Measurements from ENCODE around the gene TEAD4.
"Not testable (repeated sequence)": the region's sequence is repeated elsewhere in the genome, so short reads cannot be mapped to it uniquely, and the experiment has no call there.

Gene TEAD4

GRCh38 chr12:3061501-3062215 is 102.5 kb downstream of the TEAD4 start:
- Histone ChIP-seq H3K27me3 (ENCODE audit: insufficient read depth, low read length, poor library complexity) (peaks cover 10% of the 10 kb centered on the region), H3K9ac (ENCODE audit: low read depth, low read length) (no peak overlapping the region), H3K4me3 (ENCODE audit: low read depth in 1 of 2, low read length in 2 of 2) (no peak overlapping the region), H3K9me3 (ENCODE audit: insufficient read depth, low read length, severe bottlenecking) (no peaks in the 10 kb centered on the region), H3K79me2 (ENCODE audit: insufficient read depth, low read length) (no peaks in the 10 kb centered on the region), H2AFZ (ENCODE audit: low read depth, low read length) (no peak overlapping the region), H3K27ac (ENCODE audit: low read length) (no peak overlapping the region), H4K20me1 (ENCODE audit: insufficient read depth, low read length) (no peaks in the 10 kb centered on the region), H3K4me1 (ENCODE audit: insufficient read depth, low read length) (no peaks in the 10 kb centered on the region), H3K4me2 (ENCODE audit: insufficient read depth, low read length) (no peak overlapping the region), H3K36me3 (ENCODE audit: insufficient read depth, low read length) (no peaks in the 10 kb centered on the region)
- ATAC-seq (ENCODE audit: insufficient read depth, low read depth): 0 out of 3 replicates have a peak, but pooled peaks have one; percentile 45
- no peak for DNase-seq
- TF ChIP-seq EZH2 (IDR thresholded peaks at IDR 0.05; ENCODE audit: borderline replicate concordance, low read depth, low read length, severe bottlenecking): no peak
- TF ChIP-seq, protein P1, sequence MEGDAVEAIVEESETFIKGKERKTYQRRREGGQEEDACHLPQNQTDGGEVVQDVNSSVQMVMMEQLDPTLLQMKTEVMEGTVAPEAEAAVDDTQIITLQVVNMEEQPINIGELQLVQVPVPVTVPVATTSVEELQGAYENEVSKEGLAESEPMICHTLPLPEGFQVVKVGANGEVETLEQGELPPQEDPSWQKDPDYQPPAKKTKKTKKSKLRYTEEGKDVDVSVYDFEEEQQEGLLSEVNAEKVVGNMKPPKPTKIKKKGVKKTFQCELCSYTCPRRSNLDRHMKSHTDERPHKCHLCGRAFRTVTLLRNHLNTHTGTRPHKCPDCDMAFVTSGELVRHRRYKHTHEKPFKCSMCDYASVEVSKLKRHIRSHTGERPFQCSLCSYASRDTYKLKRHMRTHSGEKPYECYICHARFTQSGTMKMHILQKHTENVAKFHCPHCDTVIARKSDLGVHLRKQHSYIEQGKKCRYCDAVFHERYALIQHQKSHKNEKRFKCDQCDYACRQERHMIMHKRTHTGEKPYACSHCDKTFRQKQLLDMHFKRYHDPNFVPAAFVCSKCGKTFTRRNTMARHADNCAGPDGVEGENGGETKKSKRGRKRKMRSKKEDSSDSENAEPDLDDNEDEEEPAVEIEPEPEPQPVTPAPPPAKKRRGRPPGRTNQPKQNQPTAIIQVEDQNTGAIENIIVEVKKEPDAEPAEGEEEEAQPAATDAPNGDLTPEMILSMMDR (IDR thresholded peaks at IDR 0.05; ENCODE audit: borderline replicate concordance, extremely low read depth, low read length, poor library complexity, severe bottlenecking): no peak

- TF ChIP-seq, protein P1 (IDR thresholded peaks at IDR 0.05; ENCODE audit: borderline replicate concordance, extremely low read depth, low read length, poor library complexity, severe bottlenecking): no peak
- TF ChIP-seq EZH2 (IDR thresholded peaks at IDR 0.05; ENCODE audit: borderline replicate concordance, low read depth, low read length, severe bottlenecking): no peak
- no peak for ATAC-seq (ENCODE audit: insufficient read depth, low read depth)
- no peak overlapping the region for H3K4me2 ChIP-seq (ENCODE audit: insufficient read depth, low read length)
Observed at GRCh38 chr12:3065300-3065699, 106.1 kb downstream of the TEAD4 start.

GRCh38 chr12:3065846-3066245 is 106.6 kb downstream of the TEAD4 start:
- H3K36me3 ChIP-seq (ENCODE audit: insufficient read depth, low read length); H3K9me3 ChIP-seq (ENCODE audit: insufficient read depth, low read length, severe bottlenecking); H4K20me1 ChIP-seq (ENCODE audit: insufficient read depth, low read length); H3K4me3 ChIP-seq (ENCODE audit: low read depth in 1 of 2, low read length in 2 of 2); H2AFZ ChIP-seq (ENCODE audit: low read depth, low read length); H3K27me3 ChIP-seq (ENCODE audit: insufficient read depth, low read length, poor library complexity); H3K27ac ChIP-seq (ENCODE audit: low read length); H3K9ac ChIP-seq (ENCODE audit: low read depth, low read length); H3K4me2 ChIP-seq (ENCODE audit: insufficient read depth, low read length); H3K79me2 ChIP-seq (ENCODE audit: insufficient read depth, low read length); ATAC-seq (ENCODE audit: insufficient read depth, low read depth); H3K4me1 ChIP-seq (ENCODE audit: insufficient read depth, low read length); DNase-seq: not testable (repeated sequence)

More at GRCh38 chr12:3065300-3065699, 106.1 kb downstream of the TEAD4 start:
- no peak for DNase-seq
- H3K27ac ChIP-seq (ENCODE audit: low read length): no peak overlapping the region
- H3K4me1 ChIP-seq (ENCODE audit: insufficient read depth, low read length): no peaks in the 10 kb centered on the region
- no peak overlapping the region for H3K4me3 ChIP-seq (ENCODE audit: low read depth in 1 of 2, low read length in 2 of 2)
- no peaks in the 10 kb centered on the region for H3K36me3 ChIP-seq (ENCODE audit: insufficient read depth, low read length)
- peaks cover 8% of the 10 kb centered on the region for H3K27me3 ChIP-seq (ENCODE audit: insufficient read depth, low read length, poor library complexity)
- H4K20me1 ChIP-seq (ENCODE audit: insufficient read depth, low read length): no peaks in the 10 kb centered on the region
- no peaks in the 10 kb centered on the region for H3K9me3 ChIP-seq (ENCODE audit: insufficient read depth, low read length, severe bottlenecking)
- no peak overlapping the region for H2AFZ ChIP-seq (ENCODE audit: low read depth, low read length)
- no peaks in the 10 kb centered on the region for H3K79me2 ChIP-seq (ENCODE audit: insufficient read depth, low read length)
- H3K9ac ChIP-seq (ENCODE audit: low read depth, low read length): no peak overlapping the region

DNA sequence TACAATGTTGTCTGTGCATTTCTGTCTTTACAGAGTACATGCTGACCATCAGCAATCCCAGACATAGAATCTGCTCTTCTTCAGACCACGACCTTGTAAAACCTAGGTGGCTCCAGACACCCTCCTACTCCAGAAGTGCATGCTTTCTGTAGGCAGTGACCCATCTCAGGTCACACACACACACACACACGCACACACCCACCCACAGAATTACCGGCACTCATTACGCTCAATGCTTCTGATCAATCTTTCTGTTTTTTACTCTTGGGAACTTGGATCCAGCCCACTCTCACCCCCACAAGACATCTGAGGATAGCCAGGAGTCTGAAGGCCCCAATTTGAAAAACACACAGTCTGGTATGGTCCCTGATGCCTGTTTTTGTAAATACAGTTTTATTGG is 110.5 kb downstream of the TEAD4 start:
- Histone ChIP-seq H3K27me3 (ENCODE audit: insufficient read depth, low read length, poor library complexity) (peaks cover 4% of the 10 kb centered on the region), H2AFZ (ENCODE audit: low read depth, low read length) (no peak overlapping the region), H3K79me2 (ENCODE audit: insufficient read depth, low read length) (no peaks in the 10 kb centered on the region), H3K9ac (ENCODE audit: low read depth, low read length) (no peak overlapping the region), H3K9me3 (ENCODE audit: insufficient read depth, low read length, severe bottlenecking) (no peaks in the 10 kb centered on the region), H3K4me2 (ENCODE audit: insufficient read depth, low read length) (no peak overlapping the region), H3K4me3 (ENCODE audit: low read depth in 1 of 2, low read length in 2 of 2) (no peak overlapping the region), H3K4me1 (ENCODE audit: insufficient read depth, low read length) (no peaks in the 10 kb centered on the region), H4K20me1 (ENCODE audit: insufficient read depth, low read length) (no peaks in the 10 kb centered on the region), H3K36me3 (ENCODE audit: insufficient read depth, low read length) (no peaks in the 10 kb centered on the region), H3K27ac (ENCODE audit: low read length) (no peak overlapping the region)
- DNase-seq (no peak), ATAC-seq (ENCODE audit: insufficient read depth, low read depth) (no peak)
- TF ChIP-seq EZH2 (IDR thresholded peaks at IDR 0.05; ENCODE audit: borderline replicate concordance, low read depth, low read length, severe bottlenecking): no peak
- TF ChIP-seq, protein P1 (IDR thresholded peaks at IDR 0.05; ENCODE audit: borderline replicate concordance, extremely low read depth, low read length, poor library complexity, severe bottlenecking): no peak
